Stimulated activated CD8-positive, alpha-beta memory T cell treated with anti-CD3 and anti-CD28 coated beads, Interleukin-12 subunit alpha, Interleukin-12 subunit beta, amount 100 ng/mL, for 24 hours (primary cell): Measurements from ENCODE around the gene BMP10.
"Not testable (repeated sequence)": the region's sequence is repeated elsewhere in the genome, so short reads cannot be mapped to it uniquely, and the experiment has no call there.

ENCODE experiments used
- DNase-seq: peaks from one replicate; pipeline ENCODE4 v3.0.0-alpha.2; 2020; ENCODE audit errors: extremely low read depth

BMP10 gene

GRCh38 chr2:68871159-68871764, at the start of gene BMP10:
BMP10 (minus strand) TSS chr2:68871397; CDS start chr2:68871358, 39 bp downstream.
- no peak for DNase-seq

GRCh38 chr2:68920481-68921170, 49.4 kb upstream of the BMP10 start:
- no peak for DNase-seq

GRCh38 chr2:68918497-68918896, 47.3 kb upstream of the BMP10 start:
- no peak for DNase-seq

- DNase-seq = no peak
These were observed 46.0 kb upstream of the BMP10 start for GRCh38 chr2:68917034-68917718.

GRCh38 chr2:68916226-68916625, 45.0 kb upstream of the BMP10 start:
- DNase-seq = no peak

- DNase-seq = no peak
These were observed 44.2 kb upstream of the BMP10 start for GRCh38 chr2:68915393-68915792.

GRCh38 chr2:68913359-68913758, 42.2 kb upstream of the BMP10 start:
- DNase-seq = no peak

GRCh38 chr2:68912732-68913131, 41.5 kb upstream of the BMP10 start:
- no peak for DNase-seq

GRCh38 chr2:68912111-68912510, 40.9 kb upstream of the BMP10 start:
- DNase-seq = no peak

- no peak for DNase-seq
These were observed 40.5 kb upstream of the BMP10 start for GRCh38 chr2:68911709-68912108.

- DNase-seq = no peak
These were observed 40.0 kb upstream of the BMP10 start for GRCh38 chr2:68911246-68911645.

- DNase-seq = peak; percentile 27
These were observed 38.8 kb upstream of the BMP10 start for GRCh38 chr2:68909793-68910674.

GRCh38 chr2:68908392-68908970, 37.3 kb upstream of the BMP10 start:
- DNase-seq = peak; percentile 62

GRCh38 chr2:68907920-68908253, 36.7 kb upstream of the BMP10 start:
- DNase-seq = no peak

- DNase-seq = no peak
These were observed 36.2 kb upstream of the BMP10 start for GRCh38 chr2:68907232-68907919.

GRCh38 chr2:68906716-68907115, 35.5 kb upstream of the BMP10 start:
- DNase-seq = no peak

GRCh38 chr2:68905116-68905515, 33.9 kb upstream of the BMP10 start:
- DNase-seq = no peak

- DNase-seq = no peak
These were observed 30.4 kb upstream of the BMP10 start for GRCh38 chr2:68901561-68901960.

- DNase-seq = no peak
These were observed 30.0 kb upstream of the BMP10 start for GRCh38 chr2:68901199-68901514.

- no peak for DNase-seq
These were observed 29.4 kb upstream of the BMP10 start for GRCh38 chr2:68900496-68901198.

- not testable (repeated sequence) for DNase-seq
These were observed 24.8 kb upstream of the BMP10 start for GRCh38 chr2:68895981-68896380.
